Embryonic facial prominence (tissue), 1 donor: ENCODE data around the gene HAX1.
A peak's percentile ranks its signal among the peaks of the same experiment; 100 is the strongest.
"Not testable (repeated sequence)": the region's sequence is repeated elsewhere in the genome, so short reads cannot be mapped to it uniquely, and the experiment has no call there.

Experiments
- DNase-seq: peaks from one replicate; pipeline ENCODE4 v3.0.0-alpha.2; 2016; ENCODE audit errors: extremely low spot score

Gene HAX1

DNA sequence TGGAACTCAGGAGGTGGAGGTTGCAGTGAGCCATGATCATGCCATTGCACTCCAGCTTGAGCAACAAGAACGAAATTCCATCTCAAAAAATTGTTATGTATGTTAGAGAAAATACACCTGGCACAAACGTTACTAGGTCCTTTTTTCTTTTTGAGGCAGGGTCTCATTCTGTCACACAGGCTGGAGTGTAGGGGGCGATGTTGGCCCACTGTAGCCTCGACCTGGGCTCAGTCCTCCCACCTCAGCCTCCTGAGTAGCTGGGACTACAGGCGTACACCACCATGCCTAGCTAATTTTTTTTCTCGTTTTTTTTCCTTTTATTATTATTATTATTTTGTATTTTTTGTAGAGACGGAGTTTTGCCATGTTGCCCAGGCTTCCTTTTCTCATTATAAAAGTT is 4.4 kb downstream of the HAX1 start:
- no peak for DNase-seq

DNA sequence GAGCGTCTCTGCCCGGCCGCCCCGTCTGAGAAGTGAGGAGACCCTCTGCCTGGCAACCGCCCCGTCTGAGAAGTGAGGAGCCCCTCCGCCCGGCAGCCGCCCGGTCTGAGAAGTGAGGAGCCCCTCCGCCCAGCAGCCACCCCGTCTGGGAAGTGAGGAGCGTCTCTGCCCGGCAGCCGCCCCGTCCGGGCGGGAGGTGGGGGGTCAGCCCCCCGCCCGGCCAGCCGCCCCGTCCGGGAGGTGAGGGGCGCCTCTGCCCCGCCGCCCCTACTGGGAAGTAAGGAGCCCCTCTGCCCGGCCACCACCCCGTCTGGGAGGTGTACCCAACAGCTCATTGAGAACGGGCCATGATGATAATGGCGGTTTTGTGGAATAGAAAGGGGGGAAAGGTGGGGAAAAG is 15.2 kb downstream of the HAX1 start:
- not testable (repeated sequence) for DNase-seq

DNA sequence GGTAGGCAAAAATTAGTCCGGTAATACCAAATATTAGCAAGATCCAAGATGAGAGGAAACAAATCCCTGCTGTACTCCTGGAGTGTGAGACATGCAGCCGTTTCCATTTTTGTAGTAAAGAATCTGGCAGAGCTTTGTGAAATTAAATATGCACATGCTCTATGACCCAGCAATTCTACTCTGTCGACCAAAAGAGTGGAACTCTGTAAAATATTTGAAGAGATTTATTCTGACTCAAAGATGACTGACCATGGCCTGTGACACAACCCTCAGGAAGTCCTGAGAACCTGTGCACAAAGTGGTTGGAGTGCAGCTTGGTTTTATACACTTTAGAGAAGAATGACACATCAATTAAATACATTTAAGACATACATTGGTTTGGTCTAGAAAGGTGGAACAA is 16.2 kb downstream of the HAX1 start:
- DNase-seq, result no peak

DNA sequence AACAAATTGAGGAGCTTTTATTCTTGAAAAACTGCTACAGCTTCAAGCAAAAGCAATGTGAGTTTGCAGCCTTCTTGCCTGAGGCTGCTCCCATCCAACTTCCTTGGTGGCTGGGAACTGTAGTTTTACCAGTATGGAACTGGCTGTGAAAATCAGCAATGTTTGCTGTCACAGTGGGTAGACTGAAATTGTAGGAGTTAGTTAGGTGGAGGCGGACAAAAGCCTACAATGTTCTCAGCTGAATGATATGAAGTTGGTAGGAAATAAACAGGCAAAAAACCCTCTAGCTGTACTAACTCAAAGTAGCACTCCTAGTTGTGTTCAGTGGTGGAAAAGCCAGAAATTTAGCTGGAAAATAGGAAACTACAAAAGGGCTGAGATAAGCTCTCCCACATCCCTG is 18.5 kb downstream of the HAX1 start:
- no peak for DNase-seq

DNA sequence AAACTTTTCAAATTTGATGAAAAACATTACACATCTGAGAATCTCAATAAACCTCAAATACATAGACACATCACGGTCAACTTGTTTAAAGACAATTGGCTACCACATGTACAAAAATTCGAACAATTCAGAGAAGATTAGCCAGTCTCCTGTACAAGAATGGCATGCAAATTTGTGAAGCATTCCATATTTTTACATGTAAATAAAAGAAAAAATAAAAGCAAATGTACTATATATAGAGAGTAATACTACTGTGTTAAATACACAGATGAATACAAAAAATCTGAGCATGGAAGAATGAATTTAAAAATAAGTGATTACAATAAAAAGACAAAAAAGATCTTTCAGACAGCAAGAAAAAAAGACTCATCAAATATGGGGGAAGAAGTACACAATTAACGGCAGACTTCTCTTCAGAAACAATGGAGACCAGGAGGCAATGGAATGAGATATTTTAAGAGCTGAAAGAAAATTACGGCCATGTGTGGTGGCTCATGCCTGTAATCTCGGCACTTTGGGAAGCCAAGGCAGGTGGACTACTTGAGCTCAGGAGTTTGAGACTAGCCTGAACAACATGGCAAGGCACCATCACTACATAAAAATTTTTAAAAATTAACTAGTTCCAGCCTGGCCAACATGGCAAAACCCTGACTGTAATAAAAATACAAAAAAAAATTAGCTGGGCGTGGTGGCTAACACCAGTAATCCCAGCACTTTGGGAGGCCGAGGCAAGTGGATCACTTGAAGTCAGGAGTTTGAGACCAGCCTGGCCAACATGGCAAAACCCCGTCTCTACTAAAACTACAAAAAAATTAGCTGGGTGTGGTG is 23.2 kb downstream of the HAX1 start:
- no peak for DNase-seq

GRCh38 chr1:154301582-154301981 is 29.2 kb downstream of the HAX1 start:
- no peak for DNase-seq

- DNase-seq, result no peak
Measured at GRCh38 chr1:154304664-154305337, 32.4 kb downstream of the HAX1 start.

GRCh38 chr1:154306151-154306550 is 33.7 kb downstream of the HAX1 start:
- DNase-seq, result no peak

DNA sequence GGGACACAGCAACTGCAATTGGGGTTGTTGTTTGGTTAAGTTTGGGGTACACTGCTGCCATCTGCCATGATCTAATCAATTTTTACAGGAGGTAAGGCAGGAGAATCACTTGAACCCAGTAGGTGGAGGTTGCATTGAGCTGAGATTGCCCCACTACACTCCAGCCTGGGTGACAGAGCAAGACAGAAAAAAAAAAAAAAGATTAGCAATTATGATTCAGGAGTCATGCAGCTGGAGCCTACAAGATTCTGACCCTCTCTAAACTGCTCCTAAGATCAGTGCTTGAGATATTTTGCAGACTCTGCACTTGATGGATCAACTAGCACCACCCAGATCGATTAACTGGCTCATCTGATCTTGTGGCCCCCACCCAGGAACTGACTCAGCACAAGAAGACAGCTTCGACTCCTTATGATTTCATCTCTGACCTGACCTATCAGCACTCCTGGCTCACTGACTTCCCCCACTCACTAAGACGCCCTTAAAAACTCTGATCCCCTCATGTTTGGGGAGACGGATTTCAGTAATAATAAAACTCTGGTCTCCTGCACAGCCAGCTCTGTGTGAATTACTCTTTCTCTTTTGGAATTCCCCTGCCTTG is 35.3 kb downstream of the HAX1 start:
- DNase-seq, result not testable (repeated sequence)

DNA sequence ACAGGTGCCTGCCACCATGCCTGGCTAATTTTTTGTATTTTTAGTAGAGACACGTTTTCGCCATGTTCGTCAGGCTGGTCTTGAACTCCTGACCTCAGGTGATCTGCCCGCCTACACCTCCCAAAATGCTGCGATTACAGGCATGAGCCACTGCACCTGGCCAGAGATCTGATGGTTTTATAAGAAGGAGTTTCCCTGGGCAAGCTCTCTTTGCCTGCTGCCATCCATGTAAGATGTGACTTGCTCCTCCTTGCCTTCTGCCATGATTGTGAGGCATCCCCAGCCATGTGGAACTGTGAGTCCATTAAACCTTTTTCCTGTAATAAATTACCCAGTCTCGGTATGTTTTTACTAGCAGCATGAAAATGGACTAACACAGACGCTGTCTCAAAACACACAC is 36.7 kb downstream of the HAX1 start:
- DNase-seq, result not testable (repeated sequence)

DNA sequence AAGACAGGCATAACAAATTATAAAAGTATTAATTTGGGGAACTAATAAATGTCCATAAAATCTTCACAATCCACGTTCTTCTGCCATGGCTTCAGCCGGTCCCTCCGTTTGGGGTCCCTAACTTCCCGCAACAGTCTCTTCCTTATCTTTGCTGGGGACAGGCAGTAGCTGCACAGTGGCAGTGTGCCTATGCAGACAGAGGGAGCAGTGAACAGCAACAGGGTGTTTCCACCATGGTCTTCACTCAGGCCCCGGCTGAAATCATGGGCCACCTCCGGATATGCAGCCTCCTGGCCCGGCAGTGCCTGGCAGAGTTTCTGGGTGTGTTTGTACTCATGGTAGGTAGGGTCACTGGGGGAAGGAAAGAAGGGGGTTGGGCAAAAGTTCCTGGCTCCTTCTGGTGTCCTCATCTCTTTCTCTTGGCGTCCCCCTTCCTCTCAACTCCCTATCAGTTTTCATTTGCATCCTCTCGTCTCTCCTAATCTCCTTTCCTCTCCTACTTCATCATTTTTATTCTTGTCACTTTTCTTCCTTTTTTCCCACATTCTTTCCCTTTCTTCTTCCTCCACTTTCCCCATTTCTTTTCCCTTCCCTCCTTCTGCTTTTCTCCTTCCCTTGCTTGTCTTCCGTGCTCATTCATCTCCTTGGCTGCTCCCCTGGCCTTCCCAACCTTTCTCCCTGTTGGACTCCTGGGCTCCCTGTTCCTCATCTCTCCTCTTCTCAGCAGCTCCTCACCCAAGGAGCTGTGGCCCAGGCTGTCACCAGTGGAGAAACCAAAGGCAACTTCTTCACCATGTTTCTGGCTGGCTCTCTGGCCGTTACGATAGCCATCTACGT is 40.0 kb downstream of the HAX1 start:
- not testable (repeated sequence) for DNase-seq

GRCh38 chr1:154313066-154313356 is 40.6 kb downstream of the HAX1 start:
- DNase-seq, result no peak

GRCh38 chr1:154314226-154314625 is 41.8 kb downstream of the HAX1 start:
- DNase-seq, result not testable (repeated sequence)

DNA sequence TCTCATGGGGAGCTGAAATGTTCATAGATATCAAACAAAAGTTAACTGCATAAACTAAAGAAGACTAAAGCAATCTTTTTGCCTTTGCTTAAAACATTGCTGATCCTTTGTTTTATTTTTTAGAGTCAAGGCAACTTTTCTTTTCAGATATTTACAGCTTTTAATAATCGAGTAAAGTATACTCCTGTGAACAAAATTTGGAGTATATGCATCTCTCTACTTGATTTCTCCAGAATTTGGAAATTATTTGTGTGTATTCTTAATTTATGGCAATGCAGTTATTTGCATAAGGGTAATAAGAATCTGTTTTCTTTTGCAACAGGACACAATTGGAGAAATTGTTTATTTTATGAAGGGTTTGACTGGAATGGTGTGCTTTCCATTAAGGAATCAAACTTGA is 44.3 kb downstream of the HAX1 start:
- DNase-seq, result no peak

DNA sequence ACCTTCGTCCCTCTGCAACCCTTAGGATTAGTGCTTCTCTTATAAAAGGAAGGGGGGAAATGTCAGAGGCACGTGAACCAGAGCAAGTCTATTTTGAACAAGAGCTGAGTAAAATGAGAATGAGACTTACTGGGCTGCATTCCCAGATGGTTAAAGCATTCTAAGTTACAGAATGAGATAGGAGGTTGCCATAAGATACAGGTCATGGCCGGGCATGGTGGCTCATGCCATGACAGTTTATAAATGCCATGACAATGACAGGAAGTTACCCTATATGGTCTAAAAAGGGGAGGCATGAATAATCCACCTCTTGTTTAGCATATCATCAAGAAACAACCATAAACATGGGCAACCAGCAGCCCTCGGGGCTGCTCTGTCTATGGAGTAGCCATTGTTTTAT is 46.0 kb downstream of the HAX1 start:
- DNase-seq, result no peak

DNA sequence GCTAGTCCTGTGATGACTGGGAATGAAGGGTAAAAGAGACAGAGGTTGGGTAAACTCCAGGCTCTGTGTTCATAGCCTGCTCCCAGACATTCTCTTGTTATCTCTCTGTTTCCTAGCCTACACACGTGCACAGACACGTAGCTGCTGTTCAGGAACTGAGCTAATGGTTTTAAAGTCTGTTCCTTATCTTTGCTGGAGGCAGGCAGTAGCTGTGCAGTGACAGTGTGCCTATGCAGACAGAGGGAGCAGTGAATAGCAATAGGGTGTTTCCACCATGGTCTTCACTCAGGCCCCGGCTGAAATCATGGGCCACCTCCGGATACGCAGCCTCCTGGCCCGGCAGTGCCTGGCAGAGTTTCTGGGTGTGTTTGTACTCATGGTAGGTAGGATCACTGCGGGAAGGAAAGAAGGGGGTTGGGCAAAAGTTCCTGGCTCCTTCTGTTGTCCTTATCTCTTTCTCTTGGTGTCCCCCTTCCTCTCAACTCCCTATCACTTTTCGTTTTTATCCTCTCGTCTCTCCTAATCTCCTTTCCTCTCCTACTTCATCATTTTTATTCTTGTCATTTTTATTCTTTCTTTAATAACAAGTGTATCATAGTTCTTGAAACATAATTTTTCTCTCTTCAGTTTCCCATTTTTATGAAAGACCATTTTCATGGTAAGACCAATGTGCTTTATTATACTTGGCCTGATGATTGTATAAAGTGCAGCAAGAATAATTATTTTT is 48.6 kb downstream of the HAX1 start, which contains the start of gene AQP10:
Gene AQP10 (plus strand): TSS at position 212 of the 727 bp plus-strand sequence. CDS start 63 bp downstream, at position 275.
- DNase-seq, result no peak

DNA sequence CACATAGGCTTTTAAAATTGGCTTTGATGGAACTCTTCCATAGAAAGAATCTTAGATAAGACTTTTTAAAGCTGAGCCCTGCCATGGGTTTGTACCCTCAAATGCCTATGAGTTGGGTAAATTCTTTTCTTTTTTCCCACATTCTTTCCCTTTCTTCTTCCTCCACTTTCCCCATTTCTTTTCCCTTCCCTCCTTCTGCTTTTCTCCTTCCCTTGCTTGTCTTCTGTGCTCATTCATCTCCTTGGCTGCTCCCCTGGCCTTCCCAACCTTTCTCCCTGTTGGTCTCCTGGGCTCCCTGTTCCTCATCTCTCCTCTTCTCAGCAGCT is 49.1 kb downstream of the HAX1 start:
- DNase-seq, result not testable (repeated sequence)

- DNase-seq, result no peak
Measured at GRCh38 chr1:154323493-154323892, 51.1 kb downstream of the HAX1 start.

DNA sequence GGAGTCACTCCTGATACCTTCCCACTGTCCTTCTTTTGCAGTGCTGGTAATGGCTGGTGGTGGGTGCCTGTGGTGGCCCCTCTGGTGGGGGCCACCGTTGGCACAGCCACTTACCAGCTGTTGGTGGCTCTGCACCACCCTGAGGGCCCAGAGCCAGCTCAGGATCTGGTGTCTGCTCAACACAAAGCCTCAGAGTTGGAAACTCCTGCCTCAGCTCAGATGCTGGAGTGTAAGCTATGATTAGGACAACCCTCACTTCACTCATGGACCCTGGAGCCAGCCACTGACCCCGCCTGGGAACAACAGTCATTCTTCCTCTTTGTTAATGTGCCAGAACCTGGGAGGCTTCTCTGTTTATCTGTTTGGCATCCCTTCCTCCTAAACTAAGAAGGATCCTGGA is 51.8 kb downstream of the HAX1 start:
- no peak for DNase-seq

DNA sequence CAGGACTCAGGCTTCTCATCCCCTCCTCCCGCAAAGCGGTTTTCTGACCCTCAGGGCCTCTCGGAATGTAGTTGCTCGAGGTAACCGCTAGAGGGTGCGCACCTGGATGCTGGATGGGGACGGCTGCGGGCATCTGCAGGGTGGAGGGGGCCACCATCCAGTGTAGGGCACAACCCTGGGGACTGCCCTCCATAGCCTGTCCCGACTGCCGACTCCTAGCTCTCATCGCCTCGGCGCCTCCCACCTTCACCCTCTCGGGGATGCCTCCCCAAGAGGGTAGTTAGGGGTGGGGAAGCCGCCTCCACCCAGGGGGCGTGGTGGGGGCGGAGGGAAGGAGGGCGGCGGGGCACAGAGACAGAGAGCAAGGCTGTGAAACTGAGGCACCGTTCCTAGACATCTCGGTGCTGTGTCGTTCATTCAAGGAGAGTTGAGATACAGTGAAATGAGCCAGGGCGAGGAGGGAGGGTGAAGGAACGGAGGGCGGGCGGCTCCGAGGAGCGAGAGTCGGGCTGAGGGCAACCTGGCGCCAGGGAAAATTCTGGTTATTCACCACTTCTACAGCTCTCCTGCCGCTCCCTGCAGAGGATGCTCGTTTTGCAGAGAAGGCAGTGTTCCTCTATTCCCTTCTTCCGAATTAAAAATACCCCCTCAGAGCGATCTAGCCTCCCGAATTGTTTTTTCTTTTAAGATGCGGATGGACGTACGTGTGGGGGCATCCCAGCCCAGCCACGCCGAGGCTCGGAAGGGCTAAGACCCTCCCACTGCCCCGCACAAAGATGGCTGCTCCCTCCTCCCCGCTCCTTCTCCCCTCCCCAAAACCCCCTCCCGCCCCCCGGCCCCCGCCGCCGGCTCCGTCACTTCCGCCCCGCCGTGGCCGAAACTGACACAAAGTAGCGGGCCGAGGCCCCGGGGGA is 52.5 kb downstream of the HAX1 start, which contains the start of gene ATP8B2:
Gene ATP8B2 (plus strand): TSS at position 857 of the 914 bp plus-strand sequence. CDS start 2,617 bp downstream, outside the sequence.
- peak; percentile 73 for DNase-seq
